22Rv1 (cell line): ENCODE data around the gene POU2F2.

Source experiments
- ZFX ChIP-seq: fragments of 450-650 bp; IDR thresholded peaks from 2 replicates; pipeline ENCODE4 v1.6.1; 2017; ENCODE audit warnings: antibody characterized with exemption, borderline replicate concordance
- TF ChIP-seq, protein P1 (sequence below): fragments of 450-650 bp; IDR thresholded peaks from 2 replicates; pipeline ENCODE4 v1.5.1; 2017; ENCODE audit warnings: mild to moderate bottlenecking

DNA sequence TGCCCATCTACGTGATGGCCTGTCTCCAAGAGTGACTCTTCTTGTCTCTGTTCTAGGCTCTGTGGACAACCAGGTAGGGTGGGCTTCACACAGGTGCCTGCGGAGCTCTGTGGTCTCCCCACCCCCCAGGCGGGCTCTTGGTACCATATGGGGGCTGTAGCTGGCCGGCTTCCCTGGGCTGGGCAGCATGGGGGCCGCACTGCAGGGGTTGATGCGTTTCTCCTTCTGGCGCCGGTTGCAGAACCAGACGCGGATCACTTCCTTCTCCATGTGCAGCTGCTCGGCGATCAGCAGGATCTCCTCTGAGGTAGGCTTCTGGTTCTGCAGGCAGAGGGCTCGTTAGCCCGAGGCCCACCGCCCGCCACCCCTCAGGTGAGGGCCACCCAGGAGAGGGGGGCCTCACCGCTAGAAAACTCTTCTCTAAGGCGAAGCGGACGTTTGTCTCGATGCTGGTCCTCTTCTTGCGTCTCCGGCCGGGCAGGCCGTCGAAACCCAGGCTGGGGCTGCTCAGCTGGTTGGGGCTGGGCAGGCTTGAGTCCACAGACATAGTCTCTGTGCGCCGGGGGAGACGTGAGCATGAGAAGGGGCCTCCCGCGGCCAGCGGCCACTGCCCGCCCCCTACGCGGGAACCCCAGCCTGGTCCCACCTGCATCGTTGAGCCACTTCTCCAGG, 37.0 kb downstream of the POU2F2 start:
- TF ChIP-seq, protein P1, sequence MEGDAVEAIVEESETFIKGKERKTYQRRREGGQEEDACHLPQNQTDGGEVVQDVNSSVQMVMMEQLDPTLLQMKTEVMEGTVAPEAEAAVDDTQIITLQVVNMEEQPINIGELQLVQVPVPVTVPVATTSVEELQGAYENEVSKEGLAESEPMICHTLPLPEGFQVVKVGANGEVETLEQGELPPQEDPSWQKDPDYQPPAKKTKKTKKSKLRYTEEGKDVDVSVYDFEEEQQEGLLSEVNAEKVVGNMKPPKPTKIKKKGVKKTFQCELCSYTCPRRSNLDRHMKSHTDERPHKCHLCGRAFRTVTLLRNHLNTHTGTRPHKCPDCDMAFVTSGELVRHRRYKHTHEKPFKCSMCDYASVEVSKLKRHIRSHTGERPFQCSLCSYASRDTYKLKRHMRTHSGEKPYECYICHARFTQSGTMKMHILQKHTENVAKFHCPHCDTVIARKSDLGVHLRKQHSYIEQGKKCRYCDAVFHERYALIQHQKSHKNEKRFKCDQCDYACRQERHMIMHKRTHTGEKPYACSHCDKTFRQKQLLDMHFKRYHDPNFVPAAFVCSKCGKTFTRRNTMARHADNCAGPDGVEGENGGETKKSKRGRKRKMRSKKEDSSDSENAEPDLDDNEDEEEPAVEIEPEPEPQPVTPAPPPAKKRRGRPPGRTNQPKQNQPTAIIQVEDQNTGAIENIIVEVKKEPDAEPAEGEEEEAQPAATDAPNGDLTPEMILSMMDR, result no peak
- no peak for TF ChIP-seq ZFX
